Hepatic stellate cell (primary cell): ENCODE measurements around the gene MED27.

Experiments
- DNase-seq: peaks from one replicate; pipeline ENCODE4 v3.0.0; 2011; ENCODE audit warnings: low spot score

The MED27 gene

GRCh38 chr9:131836021-131836420, 243.6 kb downstream of the MED27 start:
- DNase-seq, result no peak

GRCh38 chr9:131835151-131835910, 244.3 kb downstream of the MED27 start:
- DNase-seq, result no peak

- DNase-seq, result no peak
Measured at GRCh38 chr9:131834721-131835120, 244.9 kb downstream of the MED27 start.

DNA sequence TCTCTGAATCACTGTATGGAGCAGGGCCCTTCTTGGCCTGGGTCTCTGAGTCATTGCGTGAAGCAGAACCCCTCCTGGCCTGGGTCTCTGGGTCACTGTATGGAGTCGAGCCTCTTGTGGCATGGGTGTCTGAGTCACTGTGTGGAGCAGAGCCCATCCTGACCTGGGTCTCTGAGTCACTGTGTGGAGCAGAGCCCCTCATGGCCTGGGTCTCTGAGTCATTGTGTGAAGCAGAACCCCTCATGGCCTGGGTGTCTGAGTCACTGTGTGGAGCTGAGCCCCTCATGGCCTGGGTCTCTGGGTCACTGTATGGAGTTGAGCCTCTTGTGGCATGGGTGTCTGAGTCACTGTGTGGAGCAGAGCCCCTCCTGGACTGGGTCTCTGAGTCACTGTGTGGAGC, 245.8 kb downstream of the MED27 start:
- DNase-seq, result no peak

GRCh38 chr9:131833083-131833482, 246.6 kb downstream of the MED27 start:
- no peak for DNase-seq

DNA sequence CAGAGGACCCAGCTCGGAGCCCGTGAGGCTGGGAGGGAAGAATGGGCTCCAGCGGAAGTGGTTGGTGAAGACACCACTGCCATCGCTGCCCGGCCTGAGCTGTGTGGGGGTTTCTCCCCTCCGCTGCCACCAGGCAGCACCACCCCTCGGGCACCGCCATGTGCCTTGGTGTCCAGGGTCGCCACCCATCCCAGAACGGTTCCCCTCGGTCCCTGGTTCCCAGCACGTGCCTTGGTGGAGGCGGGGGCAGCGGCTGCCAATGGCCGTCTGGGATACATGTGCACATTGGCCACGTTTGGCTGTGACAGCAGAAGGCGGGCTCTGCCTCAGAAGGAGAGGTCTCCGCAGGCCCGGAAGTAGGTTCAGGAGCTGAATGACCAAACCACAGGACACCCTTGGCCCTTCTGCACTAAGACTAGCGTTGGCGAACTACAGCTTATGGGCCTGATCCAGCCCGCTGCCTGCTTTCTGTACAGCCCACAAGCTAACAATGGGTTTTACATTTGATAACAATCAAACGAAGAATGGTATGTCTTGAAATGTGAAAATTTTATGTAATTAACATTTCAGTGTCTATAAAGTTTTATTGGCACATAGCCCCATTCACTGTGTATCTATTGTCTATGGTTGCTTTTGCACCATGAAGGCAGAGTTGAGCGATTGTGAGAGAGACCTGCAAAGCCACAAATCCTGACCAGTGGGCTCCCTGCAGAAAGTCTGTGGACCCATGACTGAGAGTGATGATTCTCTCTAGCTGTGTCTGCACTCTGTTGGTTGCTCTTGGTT, 248.1 kb downstream of the MED27 start:
- no peak for DNase-seq

- no peak for DNase-seq
Measured at GRCh38 chr9:131827821-131828369, 251.8 kb downstream of the MED27 start.

- no peak for DNase-seq
Measured at GRCh38 chr9:131826966-131827525, 252.6 kb downstream of the MED27 start.

DNA sequence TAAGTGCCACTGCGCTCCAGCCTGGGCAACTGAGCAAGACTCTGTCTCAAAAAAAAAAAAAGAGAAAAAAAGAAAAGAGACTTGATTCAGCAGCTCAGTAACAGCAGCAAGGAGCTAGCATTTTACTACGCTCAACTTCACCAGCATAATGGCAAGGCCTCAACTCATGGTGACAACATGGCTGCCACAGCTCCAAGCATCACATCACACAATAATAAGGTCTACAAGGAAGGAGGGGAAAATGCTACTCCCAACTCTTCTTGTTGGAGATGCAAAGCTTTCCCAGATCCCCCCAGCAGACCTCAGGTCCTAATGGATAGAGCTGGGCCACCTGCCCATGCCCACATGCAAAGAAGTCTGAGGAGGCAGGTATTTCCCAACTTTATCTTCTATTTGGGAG, 253.6 kb downstream of the MED27 start:
- DNase-seq, result no peak

DNA sequence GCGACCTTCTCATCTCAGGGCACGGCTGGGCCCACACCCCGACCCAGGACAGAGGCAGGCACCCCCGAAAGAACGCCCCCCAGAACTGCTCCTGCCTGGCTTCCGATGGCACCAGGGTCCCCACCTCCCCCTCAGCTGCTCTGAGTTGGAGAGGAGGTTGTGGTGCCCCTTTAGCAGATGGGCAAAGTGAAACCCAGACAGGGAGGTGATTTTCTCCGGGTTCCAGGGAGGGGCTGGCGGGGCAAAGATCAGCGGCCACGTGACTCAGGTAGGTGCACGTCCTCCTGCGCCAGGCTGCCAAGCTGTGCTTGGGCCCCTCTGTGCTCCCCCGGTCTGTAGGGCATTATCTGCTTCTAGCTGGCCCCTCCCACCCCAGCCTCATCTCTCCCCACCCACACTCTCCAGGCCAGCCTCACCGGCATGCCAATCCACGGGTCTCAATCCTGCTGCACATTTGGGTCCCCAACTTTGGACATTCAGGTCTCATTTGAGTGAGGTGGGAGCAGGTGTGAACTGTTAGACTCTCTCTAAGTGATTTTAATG, 254.6 kb downstream of the MED27 start:
- DNase-seq, result no peak

GRCh38 chr9:131824155-131824594, 255.5 kb downstream of the MED27 start:
- DNase-seq, result no peak

- no peak for DNase-seq
Measured at GRCh38 chr9:131823701-131824146, 255.9 kb downstream of the MED27 start.

- no peak for DNase-seq
Measured at GRCh38 chr9:131818089-131818488, 261.6 kb downstream of the MED27 start.

DNA sequence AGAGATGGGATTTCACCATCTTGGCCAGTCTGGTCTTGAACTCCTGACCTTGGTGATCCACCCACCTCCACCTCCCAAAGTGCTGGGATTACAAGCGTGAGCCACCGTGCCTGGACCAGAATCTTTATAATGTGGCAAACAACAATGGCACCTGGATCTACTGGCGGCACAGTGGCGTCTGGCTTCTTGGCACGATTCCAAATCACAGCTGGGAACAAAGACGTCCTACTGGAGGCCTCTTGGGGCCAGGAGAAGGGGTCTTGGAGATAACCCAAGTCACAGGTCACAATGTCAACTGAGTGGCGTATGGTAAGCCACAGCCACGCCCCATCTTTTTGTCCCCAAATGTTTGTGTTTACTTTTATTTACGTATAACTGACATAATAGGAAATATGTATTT, 262.0 kb downstream of the MED27 start:
- no peak for DNase-seq

- DNase-seq, result no peak
Measured at GRCh38 chr9:131817073-131817472, 262.6 kb downstream of the MED27 start.

DNA sequence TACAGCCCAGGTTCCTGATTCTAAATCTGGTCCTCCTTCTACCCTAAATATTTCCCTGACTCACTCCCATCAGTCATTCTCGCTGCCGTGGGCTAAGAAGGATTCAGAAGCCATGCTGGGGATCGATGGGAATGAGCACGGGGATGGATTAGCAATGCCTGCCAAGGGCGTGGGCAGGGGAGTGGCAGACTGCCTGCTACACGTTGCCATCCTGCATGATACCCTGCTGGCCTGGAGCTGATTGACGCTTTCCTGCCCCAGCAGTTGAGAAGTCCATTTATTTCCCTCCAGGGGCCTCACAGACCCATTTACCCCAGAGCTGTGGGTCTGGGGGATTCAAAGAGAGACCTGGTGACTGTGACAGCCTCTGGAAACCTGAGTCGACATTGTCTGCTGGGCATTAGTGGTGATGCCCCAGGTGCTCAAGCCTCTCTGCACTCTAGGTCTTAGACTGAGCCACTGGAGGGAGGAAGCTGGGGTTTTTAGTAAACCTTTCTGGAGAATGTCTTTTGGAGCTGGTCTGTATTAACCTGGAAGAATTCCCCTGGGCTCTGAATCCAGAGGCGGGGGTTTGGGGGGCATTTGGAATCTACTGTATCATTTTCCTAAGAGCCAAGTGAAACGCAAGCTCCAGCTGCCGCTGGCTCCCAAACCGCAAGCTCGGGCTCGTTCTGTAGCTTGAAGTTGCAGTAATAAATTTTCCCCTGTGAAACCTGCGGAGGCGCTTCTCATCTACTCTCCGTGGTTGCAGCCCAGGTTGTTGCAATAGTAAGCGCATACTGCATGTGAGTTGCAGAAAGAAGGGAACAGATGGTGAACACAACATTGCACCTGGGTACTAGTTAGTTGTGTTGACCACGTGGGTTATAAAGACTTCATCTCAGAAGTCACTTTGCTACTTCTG, 263.4 kb downstream of the MED27 start:
- DNase-seq, result no peak

DNA sequence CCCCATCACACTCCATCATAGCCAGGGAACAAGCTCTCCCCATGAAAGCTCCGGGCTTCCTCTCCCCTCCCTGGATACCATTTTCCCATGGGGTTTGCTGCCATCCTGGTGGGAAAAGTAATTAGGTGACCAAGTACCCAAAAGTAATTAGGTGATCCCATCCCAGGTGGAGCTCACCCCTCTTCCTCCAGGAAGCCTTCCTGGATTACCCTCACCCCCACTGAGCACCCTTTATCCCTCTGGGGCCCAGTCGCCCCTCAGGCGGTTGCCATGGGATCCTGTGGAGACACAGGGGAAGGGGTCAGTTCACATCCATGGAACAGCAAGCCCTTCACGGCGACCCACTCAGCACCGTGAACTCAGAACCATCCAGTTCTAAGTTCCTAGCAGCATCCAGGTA, 265.0 kb downstream of the MED27 start:
- DNase-seq, result no peak

DNA sequence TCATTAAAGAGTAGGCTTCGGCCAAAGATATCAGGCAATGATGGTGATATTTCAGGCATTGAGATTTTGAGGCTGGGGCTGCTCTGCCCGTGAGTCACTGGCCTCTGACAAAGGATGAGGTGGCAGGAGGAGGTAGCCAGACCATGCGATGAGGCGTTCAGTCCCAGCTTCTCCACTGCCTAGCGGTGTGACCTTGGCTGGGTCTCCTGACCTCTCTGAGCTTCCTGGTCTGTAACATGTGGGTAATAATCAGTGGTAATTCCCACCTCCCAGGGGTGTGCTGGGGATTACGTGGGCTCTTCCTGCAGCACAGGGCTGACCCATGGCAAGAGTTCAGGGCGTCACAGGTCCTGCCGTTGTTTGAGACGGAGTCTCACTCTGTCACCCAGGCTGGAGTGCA, 266.6 kb downstream of the MED27 start:
- no peak for DNase-seq

- DNase-seq, result no peak
Measured at GRCh38 chr9:131812116-131812790, 267.4 kb downstream of the MED27 start.

- DNase-seq, result no peak
Measured at GRCh38 chr9:131811405-131811804, 268.3 kb downstream of the MED27 start.
